Thyroid gland (tissue), 4 donors: Measurements from ENCODE around the gene TPK1.

Source experiments
- POLR2A ChIP-seq, 2 donors: fragments of 450-650 bp; IDR thresholded peaks; one replicate each; pipeline ENCODE4 v1.6.1; 2017; ENCODE audit warnings: antibody characterized with exemption in 2 of 2, mild to moderate bottlenecking in 2 of 2, moderate library complexity in 1 of 2
- TF ChIP-seq, protein P1 (sequence below), 6 experiments: fragments of 200-600 bp in 3 of 6; fragments of 450-650 bp in 3 of 6; sonication (generic) in 3 of 6; IDR thresholded peaks; one replicate each; pipeline ENCODE4 v1.5.1; 2016 to 2019; ENCODE audit warnings: antibody characterized with exemption in 6 of 6, mild to moderate bottlenecking in 2 of 6, inconsistent platforms in 1 of 6, moderate library complexity in 1 of 6

DNA sequence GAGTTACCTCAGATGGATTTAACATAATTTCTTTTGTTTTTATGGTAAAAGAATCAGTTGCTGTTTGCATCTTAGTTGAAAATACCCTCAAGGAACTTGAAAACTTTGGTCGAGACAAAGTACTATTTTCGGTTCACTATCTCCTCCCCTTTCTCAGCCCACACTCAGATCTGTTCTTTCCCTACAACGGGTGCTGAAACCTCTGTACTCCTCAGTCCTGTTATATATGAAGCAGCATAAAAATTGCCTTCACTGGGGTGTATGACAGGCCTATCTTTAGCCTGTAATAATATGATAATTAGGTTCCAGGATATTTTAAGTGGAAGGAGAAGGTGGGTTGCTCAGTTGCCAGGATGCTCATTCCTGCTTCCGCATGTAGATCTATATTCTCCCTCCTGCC lies 327.2 kb downstream of the TPK1 start:
- TF ChIP-seq, protein P1, sequence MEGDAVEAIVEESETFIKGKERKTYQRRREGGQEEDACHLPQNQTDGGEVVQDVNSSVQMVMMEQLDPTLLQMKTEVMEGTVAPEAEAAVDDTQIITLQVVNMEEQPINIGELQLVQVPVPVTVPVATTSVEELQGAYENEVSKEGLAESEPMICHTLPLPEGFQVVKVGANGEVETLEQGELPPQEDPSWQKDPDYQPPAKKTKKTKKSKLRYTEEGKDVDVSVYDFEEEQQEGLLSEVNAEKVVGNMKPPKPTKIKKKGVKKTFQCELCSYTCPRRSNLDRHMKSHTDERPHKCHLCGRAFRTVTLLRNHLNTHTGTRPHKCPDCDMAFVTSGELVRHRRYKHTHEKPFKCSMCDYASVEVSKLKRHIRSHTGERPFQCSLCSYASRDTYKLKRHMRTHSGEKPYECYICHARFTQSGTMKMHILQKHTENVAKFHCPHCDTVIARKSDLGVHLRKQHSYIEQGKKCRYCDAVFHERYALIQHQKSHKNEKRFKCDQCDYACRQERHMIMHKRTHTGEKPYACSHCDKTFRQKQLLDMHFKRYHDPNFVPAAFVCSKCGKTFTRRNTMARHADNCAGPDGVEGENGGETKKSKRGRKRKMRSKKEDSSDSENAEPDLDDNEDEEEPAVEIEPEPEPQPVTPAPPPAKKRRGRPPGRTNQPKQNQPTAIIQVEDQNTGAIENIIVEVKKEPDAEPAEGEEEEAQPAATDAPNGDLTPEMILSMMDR (IDR thresholded peaks at IDR 0.05) = no peak
- TF ChIP-seq POLR2A (IDR thresholded peaks at IDR 0.05) = no peak
